ENCODE data around the gene DAPL1.

The DAPL1 gene

DNA sequence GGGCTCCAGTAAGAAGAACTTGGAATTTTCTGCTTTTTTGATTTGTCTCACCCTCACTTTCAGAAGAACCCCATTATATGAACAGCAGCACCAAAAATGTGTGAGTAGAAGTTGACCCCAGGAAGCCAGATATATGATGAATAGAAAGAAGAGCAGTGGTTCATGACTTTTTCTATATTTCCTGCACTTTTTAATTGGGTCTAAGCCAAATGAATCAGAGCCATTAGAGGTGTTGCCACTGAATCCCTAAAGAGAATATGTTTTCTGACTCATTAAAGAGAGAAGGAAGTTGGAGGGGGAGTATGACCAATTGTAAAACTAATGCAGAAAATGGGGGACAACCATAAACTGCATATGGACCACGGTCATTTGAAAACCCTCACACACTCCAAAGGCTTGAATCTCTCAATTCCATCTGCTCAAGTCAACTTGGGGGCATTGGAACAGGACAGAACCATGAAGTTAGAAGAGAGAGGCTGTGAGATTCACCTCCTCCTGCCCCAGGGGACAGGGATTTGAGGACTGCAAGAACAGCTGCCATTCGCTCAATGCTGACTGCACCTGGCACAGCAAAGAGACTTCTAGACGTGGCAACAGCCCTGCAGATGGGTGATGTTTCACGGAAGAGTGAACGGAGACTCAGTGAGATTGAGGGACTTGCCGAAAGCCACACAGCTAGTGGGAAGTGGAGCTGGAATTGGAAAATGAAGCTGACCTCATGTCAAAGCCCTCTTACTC, 3.0 kb downstream of the DAPL1 start:
- in situ Hi-C loops (cut with HindIII; ENCODE audit: low sequenced_read_pairs), result no loop called here

DNA sequence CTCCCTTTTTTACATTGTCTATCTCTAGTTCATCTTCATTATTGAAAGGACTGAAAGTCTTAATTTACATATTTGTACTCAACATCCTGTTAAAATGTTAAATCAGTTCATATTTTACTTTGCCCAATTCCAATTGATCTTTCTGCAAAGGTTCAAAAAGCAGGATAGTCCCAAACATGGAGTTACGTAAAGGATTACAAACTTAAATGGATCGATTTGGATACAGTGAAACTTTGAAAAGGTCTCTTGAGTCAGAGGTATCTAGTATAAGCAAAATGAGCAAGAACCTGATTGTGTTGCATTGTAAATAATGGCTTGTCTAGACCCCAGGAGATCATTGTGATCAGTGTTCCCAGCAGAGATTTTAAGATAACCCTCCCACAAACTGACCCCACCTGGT, 4.1 kb downstream of the DAPL1 start:
- TF ChIP-seq, protein P1, sequence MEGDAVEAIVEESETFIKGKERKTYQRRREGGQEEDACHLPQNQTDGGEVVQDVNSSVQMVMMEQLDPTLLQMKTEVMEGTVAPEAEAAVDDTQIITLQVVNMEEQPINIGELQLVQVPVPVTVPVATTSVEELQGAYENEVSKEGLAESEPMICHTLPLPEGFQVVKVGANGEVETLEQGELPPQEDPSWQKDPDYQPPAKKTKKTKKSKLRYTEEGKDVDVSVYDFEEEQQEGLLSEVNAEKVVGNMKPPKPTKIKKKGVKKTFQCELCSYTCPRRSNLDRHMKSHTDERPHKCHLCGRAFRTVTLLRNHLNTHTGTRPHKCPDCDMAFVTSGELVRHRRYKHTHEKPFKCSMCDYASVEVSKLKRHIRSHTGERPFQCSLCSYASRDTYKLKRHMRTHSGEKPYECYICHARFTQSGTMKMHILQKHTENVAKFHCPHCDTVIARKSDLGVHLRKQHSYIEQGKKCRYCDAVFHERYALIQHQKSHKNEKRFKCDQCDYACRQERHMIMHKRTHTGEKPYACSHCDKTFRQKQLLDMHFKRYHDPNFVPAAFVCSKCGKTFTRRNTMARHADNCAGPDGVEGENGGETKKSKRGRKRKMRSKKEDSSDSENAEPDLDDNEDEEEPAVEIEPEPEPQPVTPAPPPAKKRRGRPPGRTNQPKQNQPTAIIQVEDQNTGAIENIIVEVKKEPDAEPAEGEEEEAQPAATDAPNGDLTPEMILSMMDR (IDR thresholded peaks at IDR 0.05; ENCODE audit: low read depth, low read length, missing control alignments), result no peak
- in situ Hi-C loops (cut with HindIII; ENCODE audit: low sequenced_read_pairs), result no loop called here
- DNase-seq (ENCODE audit: low read depth), result no peak
- no peak overlapping the region for H3K4me3 ChIP-seq (ENCODE audit: low read depth, low read length)

More for the DNA sequence above, 3.0 kb downstream of the DAPL1 start:
- TF ChIP-seq, protein P1 (IDR thresholded peaks at IDR 0.05; ENCODE audit: low read depth, low read length, missing control alignments), result no peak
- no peak overlapping the region for H3K4me3 ChIP-seq (ENCODE audit: low read depth, low read length)
- DNase-seq (ENCODE audit: low read depth), result no peak

DNA sequence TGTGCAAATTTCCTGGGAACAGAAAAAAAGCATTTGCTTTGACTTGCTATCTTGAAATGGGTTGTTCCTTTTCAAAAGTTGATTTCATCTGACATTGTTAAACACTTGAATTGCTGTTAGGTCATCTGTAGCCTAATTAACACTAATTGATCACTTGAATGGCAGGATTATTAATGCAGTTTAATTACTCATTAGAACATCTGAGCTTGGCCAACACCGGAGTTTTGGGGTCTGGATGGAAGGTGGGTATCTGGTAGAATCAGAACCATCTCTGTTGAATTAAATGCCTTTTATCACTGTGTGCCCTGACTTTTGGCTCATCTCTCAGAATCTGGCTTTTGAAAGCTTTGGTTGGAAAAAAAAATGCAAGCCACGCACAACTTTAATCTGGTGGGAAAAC, 8.4 kb downstream of the DAPL1 start:
- TF ChIP-seq, protein P1 (IDR thresholded peaks at IDR 0.05; ENCODE audit: low read depth, low read length, missing control alignments), result no peak
- in situ Hi-C loops (cut with HindIII; ENCODE audit: low sequenced_read_pairs), result no loop called here
- no peak for DNase-seq (ENCODE audit: low read depth)
- H3K4me3 ChIP-seq (ENCODE audit: low read depth, low read length), result no peak overlapping the region

DNA sequence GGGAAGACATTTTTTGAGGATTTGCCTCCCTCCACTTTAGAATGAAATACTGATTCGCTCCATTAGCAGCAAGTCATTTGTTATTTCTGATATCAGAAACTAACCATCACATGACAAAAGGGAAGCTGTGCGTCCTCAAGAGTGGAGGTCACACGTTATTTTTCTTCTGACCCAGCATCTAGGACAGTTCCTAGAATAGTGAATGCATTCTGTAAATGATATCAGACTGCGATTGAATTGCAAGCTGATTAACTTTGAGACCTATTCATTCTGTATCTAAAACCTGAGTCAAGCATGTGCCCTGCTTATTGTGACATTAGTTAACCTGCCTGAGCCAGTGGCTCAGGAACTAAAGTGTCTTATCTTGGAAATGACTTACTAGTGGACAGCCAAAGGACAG, 10.1 kb downstream of the DAPL1 start:
- in situ Hi-C loops (cut with HindIII; ENCODE audit: low sequenced_read_pairs), result no loop called here
- TF ChIP-seq, protein P1 (IDR thresholded peaks at IDR 0.05; ENCODE audit: low read depth, low read length, missing control alignments), result no peak
- H3K4me3 ChIP-seq (ENCODE audit: low read depth, low read length), result no peak overlapping the region
- DNase-seq (ENCODE audit: low read depth), result no peak

DNA sequence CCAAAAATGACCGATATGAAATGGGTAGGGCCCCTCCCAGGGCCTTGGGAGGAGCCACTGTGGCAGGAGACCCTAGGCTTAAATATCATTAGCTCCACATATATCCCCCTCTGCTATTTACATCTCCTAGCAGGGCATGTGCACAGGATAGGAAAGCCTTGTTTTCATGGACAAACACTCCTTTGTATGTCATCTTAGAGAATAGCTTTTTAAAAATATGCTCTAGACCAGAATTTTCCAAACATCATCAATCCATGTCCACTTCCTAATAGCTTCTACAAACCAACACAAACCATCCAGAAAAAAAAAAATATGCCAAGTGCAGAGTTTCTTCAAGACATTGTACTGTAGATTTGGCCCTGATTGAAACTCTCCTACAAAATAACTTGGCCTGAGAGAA, 10.8 kb downstream of the DAPL1 start:
- in situ Hi-C loops (cut with HindIII; ENCODE audit: low sequenced_read_pairs), result no loop called here
- no peak overlapping the region for H3K4me3 ChIP-seq (ENCODE audit: low read depth, low read length)
- TF ChIP-seq, protein P1 (IDR thresholded peaks at IDR 0.05; ENCODE audit: low read depth, low read length, missing control alignments), result no peak
- no peak for DNase-seq (ENCODE audit: low read depth)

DNA sequence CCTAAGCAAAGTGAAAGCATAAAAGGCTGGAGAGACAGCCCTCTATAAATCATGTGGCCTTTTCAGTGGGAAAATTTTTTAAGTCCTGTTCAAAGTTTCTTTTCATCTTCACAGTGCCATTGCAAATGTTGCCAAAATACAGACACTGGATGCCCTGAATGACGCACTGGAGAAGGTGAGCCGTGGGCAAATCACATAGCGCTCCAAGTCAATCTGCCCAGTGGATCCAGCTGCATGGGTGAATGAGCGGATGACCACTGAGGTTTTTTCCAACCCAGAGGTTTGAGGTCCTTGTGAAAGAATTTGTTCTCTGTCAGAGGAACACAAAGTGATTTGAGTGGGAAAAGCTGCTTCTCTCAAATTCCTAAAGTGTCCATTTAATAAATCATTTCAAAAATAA, 11.8 kb downstream of the DAPL1 start:
- in situ Hi-C loops (cut with HindIII; ENCODE audit: low sequenced_read_pairs), result no loop called here
- no peak overlapping the region for H3K4me3 ChIP-seq (ENCODE audit: low read depth, low read length)
- TF ChIP-seq, protein P1 (IDR thresholded peaks at IDR 0.05; ENCODE audit: low read depth, low read length, missing control alignments), result no peak
- DNase-seq (ENCODE audit: low read depth), result peak; percentile 24

All from astrocyte of the cerebellum (primary cell).